Astrocyte (in vitro differentiated cells and primary cell): ENCODE measurements around the gene TRIM67. TPM values are rescaled to one million over a fixed set of nuclear protein-coding genes. Genes with fewer than 3 reads are reported as not detected.

ENCODE experiments used
- DNase-seq: peaks from one replicate; pipeline ENCODE4 v3.0.0-alpha.2; 2010; ENCODE audit warnings: low read depth
- FAIRE-seq: peaks from 2 replicates; lab custom pipeline; 2011; peaks lifted over from hg19 to GRCh38; lab: Jason Lieb, UNC
- H2AFZ ChIP-seq: 2 replicates; pipeline ENCODE4 v1.6.0; 2012; ENCODE audit warnings: low read depth, low read length, inconsistent platforms
- H3K27ac ChIP-seq: 2 replicates; pipeline ENCODE4 v1.5.1; 2011; ENCODE audit warnings: low read depth, low read length, inconsistent platforms
- H3K27me3 ChIP-seq: 2 replicates; pipeline ENCODE4 v1.6.0; 2011; ENCODE audit warnings: low read length, inconsistent platforms; ENCODE audit not compliant: insufficient read depth
- H3K36me3 ChIP-seq: 2 replicates; pipeline ENCODE4 v1.5.1; 2011; ENCODE audit warnings: low read length, inconsistent platforms; ENCODE audit not compliant: insufficient read depth
- H3K4me1 ChIP-seq: 2 replicates; pipeline ENCODE4 v1.5.1; 2011; ENCODE audit warnings: low read length, inconsistent platforms; ENCODE audit not compliant: insufficient read depth
- H3K4me2 ChIP-seq: 2 replicates; pipeline ENCODE4 v1.6.0; 2012; ENCODE audit warnings: low read length, inconsistent platforms
- H3K4me3 ChIP-seq: 2 replicates; pipeline ENCODE4 v1.5.1; 2011; ENCODE audit warnings: low read depth, mild to moderate bottlenecking, low read length, inconsistent platforms; ENCODE audit not compliant: insufficient read depth
- H3K79me2 ChIP-seq: 2 replicates; pipeline ENCODE4 v1.6.0; 2012; ENCODE audit warnings: mild to moderate bottlenecking, low read length, inconsistent platforms; ENCODE audit not compliant: insufficient read depth
- H3K9ac ChIP-seq: 2 replicates; pipeline ENCODE4 v1.6.0; 2012; ENCODE audit warnings: mild to moderate bottlenecking, low read length, inconsistent platforms
- H3K9me3 ChIP-seq: 2 replicates; pipeline ENCODE4 v1.5.1; 2012; ENCODE audit warnings: low read depth, mild to moderate bottlenecking, low read length, inconsistent platforms; ENCODE audit not compliant: insufficient read depth
- H4K20me1 ChIP-seq: 2 replicates; pipeline ENCODE4 v1.6.0; 2012; ENCODE audit warnings: low read length, inconsistent platforms; ENCODE audit not compliant: insufficient read depth
- H3K27ac Mint-ChIP-seq: one replicate; pipeline ENCODE4 v1.8.0; 2021; ENCODE audit warnings: mild to moderate bottlenecking, mixed read lengths; ENCODE audit not compliant: unreplicated experiment
- H3K27me3 Mint-ChIP-seq: one replicate; pipeline ENCODE4 v1.8.0; 2021; ENCODE audit warnings: low read depth, mixed read lengths; ENCODE audit not compliant: unreplicated experiment
- H3K36me3 Mint-ChIP-seq: one replicate; pipeline ENCODE4 v1.8.0; 2021; ENCODE audit warnings: low read depth, mixed read lengths; ENCODE audit not compliant: unreplicated experiment
- H3K4me1 Mint-ChIP-seq: one replicate; pipeline ENCODE4 v1.8.0; 2021; ENCODE audit warnings: low read depth, mixed read lengths; ENCODE audit not compliant: unreplicated experiment
- H3K4me3 Mint-ChIP-seq: one replicate; pipeline ENCODE4 v1.8.0; 2021; ENCODE audit warnings: mild to moderate bottlenecking, moderate library complexity, mixed read lengths; ENCODE audit not compliant: unreplicated experiment
- H3K9me3 Mint-ChIP-seq: one replicate; pipeline ENCODE4 v1.8.0; 2021; ENCODE audit warnings: mild to moderate bottlenecking, mixed read lengths; ENCODE audit not compliant: unreplicated experiment
- EZH2 ChIP-seq: IDR thresholded peaks from 2 replicates; pipeline ENCODE4 v1.6.1; 2012; ENCODE audit warnings: mild to moderate bottlenecking, low read length, inconsistent platforms; ENCODE audit not compliant: insufficient read depth
- total RNA-seq: library from RNA; stranded (reverse); gene quantifications from 2 replicates; pipeline ENCODE4 v1.2.1, GENCODE V29; 2021
- TF ChIP-seq, protein P1 (sequence below): IDR thresholded peaks from 2 replicates; pipeline ENCODE4 v1.5.1; 2011; ENCODE audit warnings: low read depth, mild to moderate bottlenecking, inconsistent platforms, low read length, moderate library complexity; ENCODE audit not compliant: insufficient read depth

The TRIM67 gene
- total RNA-seq, 1 donor from 2014 or later: 0.89 TPM

DNA sequence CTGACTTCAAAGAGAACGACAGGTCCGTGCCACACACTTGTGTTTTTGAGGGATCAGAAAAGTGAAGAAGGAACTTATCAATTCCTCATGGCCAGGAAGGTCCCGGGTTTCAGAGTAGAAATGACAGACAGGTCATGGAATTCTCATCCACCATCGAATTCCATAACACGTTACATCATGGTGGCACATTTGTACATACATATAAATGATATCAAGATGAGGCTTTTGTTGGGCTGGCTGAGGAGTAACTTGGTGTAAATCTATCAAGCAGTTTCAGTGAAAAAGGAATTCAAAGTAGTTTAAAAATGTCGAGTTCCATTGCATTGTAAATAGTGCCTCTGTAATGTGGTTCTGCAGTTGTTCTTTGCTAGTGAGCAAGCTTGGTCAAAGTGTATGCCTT is 56.2 kb downstream of the TRIM67 start:
- Histone ChIP-seq H4K20me1 (no peaks in the 10 kb centered on the region), H3K9me3 (no peaks in the 10 kb centered on the region), H2AFZ (no peak overlapping the region), H3K9ac (no peak overlapping the region), H3K4me3 (no peak overlapping the region), H3K4me2 (no peak overlapping the region), H3K79me2 (no peaks in the 10 kb centered on the region), H3K36me3 (no peaks in the 10 kb centered on the region), H3K27ac (no peak overlapping the region), H3K27me3 (peaks cover 26% of the 10 kb centered on the region), H3K4me1 (no peaks in the 10 kb centered on the region)
- Mint-ChIP-seq H3K9me3 (no peaks in the 10 kb centered on the region), H3K27ac (no peak overlapping the region), H3K36me3 (peaks cover 7% of the 10 kb centered on the region), H3K4me1 (peaks cover 3% of the 10 kb centered on the region), H3K4me3 (no peak overlapping the region), H3K27me3 (peaks cover 48% of the 10 kb centered on the region)
- no peak for TF ChIP-seq EZH2
- DNase-seq: no peak
- no peak for FAIRE-seq

- Histone ChIP-seq H2AFZ (no peak overlapping the region), H3K27ac (no peak overlapping the region), H3K9me3 (no peaks in the 10 kb centered on the region), H3K4me2 (no peak overlapping the region), H3K4me1 (no peaks in the 10 kb centered on the region), H3K79me2 (no peaks in the 10 kb centered on the region), H3K36me3 (peaks cover 3% of the 10 kb centered on the region), H4K20me1 (no peaks in the 10 kb centered on the region), H3K27me3 (peaks cover 21% of the 10 kb centered on the region), H3K9ac (no peak overlapping the region), H3K4me3 (no peak overlapping the region)
- no peak for TF ChIP-seq EZH2
- TF ChIP-seq, protein P1, sequence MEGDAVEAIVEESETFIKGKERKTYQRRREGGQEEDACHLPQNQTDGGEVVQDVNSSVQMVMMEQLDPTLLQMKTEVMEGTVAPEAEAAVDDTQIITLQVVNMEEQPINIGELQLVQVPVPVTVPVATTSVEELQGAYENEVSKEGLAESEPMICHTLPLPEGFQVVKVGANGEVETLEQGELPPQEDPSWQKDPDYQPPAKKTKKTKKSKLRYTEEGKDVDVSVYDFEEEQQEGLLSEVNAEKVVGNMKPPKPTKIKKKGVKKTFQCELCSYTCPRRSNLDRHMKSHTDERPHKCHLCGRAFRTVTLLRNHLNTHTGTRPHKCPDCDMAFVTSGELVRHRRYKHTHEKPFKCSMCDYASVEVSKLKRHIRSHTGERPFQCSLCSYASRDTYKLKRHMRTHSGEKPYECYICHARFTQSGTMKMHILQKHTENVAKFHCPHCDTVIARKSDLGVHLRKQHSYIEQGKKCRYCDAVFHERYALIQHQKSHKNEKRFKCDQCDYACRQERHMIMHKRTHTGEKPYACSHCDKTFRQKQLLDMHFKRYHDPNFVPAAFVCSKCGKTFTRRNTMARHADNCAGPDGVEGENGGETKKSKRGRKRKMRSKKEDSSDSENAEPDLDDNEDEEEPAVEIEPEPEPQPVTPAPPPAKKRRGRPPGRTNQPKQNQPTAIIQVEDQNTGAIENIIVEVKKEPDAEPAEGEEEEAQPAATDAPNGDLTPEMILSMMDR: no peak
- no peak for DNase-seq
- Mint-ChIP-seq H3K4me3 (no peak overlapping the region), H3K27me3 (peaks cover 38% of the 10 kb centered on the region), H3K4me1 (peaks cover 3% of the 10 kb centered on the region), H3K36me3 (peaks cover 7% of the 10 kb centered on the region), H3K9me3 (no peaks in the 10 kb centered on the region), H3K27ac (no peak overlapping the region)
- no peak for FAIRE-seq
Observed at GRCh38 chr1:231219422-231220401, 57.9 kb downstream of the TRIM67 start.

GRCh38 chr1:231220801-231221200 is 58.9 kb downstream of the TRIM67 start:
- H2AFZ ChIP-seq: no peak overlapping the region
- no peak for DNase-seq
- peaks cover 13% of the 10 kb centered on the region for H3K27me3 ChIP-seq
- no peaks in the 10 kb centered on the region for H4K20me1 ChIP-seq
- no peak for TF ChIP-seq EZH2
- TF ChIP-seq, protein P1: no peak
- no peaks in the 10 kb centered on the region for H3K79me2 ChIP-seq
- H3K36me3 Mint-ChIP-seq: peaks cover 13% of the 10 kb centered on the region
- no peak overlapping the region for H3K27ac ChIP-seq
- H3K9ac ChIP-seq: no peak overlapping the region
- no peak overlapping the region for H3K4me3 Mint-ChIP-seq
- peaks cover 32% of the 10 kb centered on the region for H3K27me3 Mint-ChIP-seq
- H3K9me3 Mint-ChIP-seq: no peaks in the 10 kb centered on the region
- no peak for FAIRE-seq
- peaks cover 6% of the 10 kb centered on the region for H3K36me3 ChIP-seq
- H3K27ac Mint-ChIP-seq: no peak overlapping the region
- no peaks in the 10 kb centered on the region for H3K4me1 ChIP-seq
- no peak overlapping the region for H3K4me2 ChIP-seq
- no peaks in the 10 kb centered on the region for H3K9me3 ChIP-seq
- no peak overlapping the region for H3K4me3 ChIP-seq
- peaks cover 3% of the 10 kb centered on the region for H3K4me1 Mint-ChIP-seq
